Heart right ventricle (tissue), 16 donors: Measurements from ENCODE around the gene EFCAB11. TPM values are rescaled to one million over a fixed set of nuclear protein-coding genes. Genes with fewer than 3 reads are reported as not detected.

Source experiments
- ATAC-seq, 8 donors: fragments of 200-7000 bp; cut with Tn5 transposase; one replicate each; pipeline ENCODE4 v1.9.1; 2020; ENCODE audit warnings: mild to moderate bottlenecking in 8 of 8, moderate library complexity in 8 of 8, moderate number of reproducible peaks in 1 of 8
- DNase-seq, 2 donors: peaks; one replicate each; pipeline ENCODE4 v3.0.0-alpha.2; 2020
- H3K27ac ChIP-seq, 10 donors: fragments of 200-600 bp; sonication (generic) in 2 of 10; one replicate each; pipeline versions ENCODE4 v1.5.0 to v1.8.0; 2020 to 2022; ENCODE audit warnings: mild to moderate bottlenecking in 3 of 10
- H3K27me3 ChIP-seq, 7 donors: fragments of 200-600 bp; one replicate each; pipeline ENCODE4 v1.8.0; 2021 to 2022; ENCODE audit warnings: mild to moderate bottlenecking in 2 of 7
- H3K36me3 ChIP-seq, 9 donors: fragments of 200-600 bp; sonication (generic) in 1 of 9; one replicate each; pipeline versions ENCODE4 v1.5.0 to v1.8.0; 2020 to 2022; ENCODE audit warnings: mild to moderate bottlenecking in 2 of 9
- H3K4me1 ChIP-seq, 9 donors: fragments of 200-600 bp; sonication (generic) in 1 of 9; one replicate each; pipeline versions ENCODE4 v1.5.0 to v1.8.0; 2020 to 2022; ENCODE audit warnings: mild to moderate bottlenecking in 4 of 9
- H3K4me3 ChIP-seq, 10 donors: fragments of 200-600 bp; sonication (generic) in 2 of 10; one replicate each; pipeline versions ENCODE4 v1.5.0 to v1.8.0; 2020 to 2022; ENCODE audit warnings: mild to moderate bottlenecking in 7 of 10, moderate library complexity in 2 of 10
- H3K9me3 ChIP-seq, 11 donors: fragments of 200-600 bp in 10 of 11; sonication (generic) in 2 of 11; one replicate each; pipeline versions ENCODE4 v1.5.0 to v1.8.0; 2013 to 2022; ENCODE audit warnings: mild to moderate bottlenecking in 2 of 11, control low read depth in 1 of 11, moderate library complexity in 1 of 11
- WGBS, 2 donors: extraction: QIAGEN DNeasy Blood & Tissue Kit; methylation state at CpG; one replicate each; pipeline ENCODE4 v1.1.7; 2013; ENCODE audit warnings: inconsistent platforms in 1 of 2; 5-methylcytosine and 5-hydroxymethylcytosine counted together
- intact Hi-C, 10 donors: fragments of 100-400 bp; cut with DNase I; formaldehyde crosslinking; loops; one replicate each; pipeline versions ENCODE4 v1.11.1 to v1.14.2; 2022
- polyA plus RNA-seq, 2 donors: library from polyadenylated mRNA; stranded (reverse); fragments of 200-250 nt; gene quantifications; one replicate each; pipeline ENCODE4 v1.2.3, GENCODE V29; 2013
- total RNA-seq, 10 donors: library from RNA; stranded (reverse); fragmentation: NEBNext Ultra II Directional in 3 of 10; extraction: Animal tissue kit (Norgen Biotek cat#: 25700) in 3 of 10; gene quantifications; one replicate each; pipeline versions ENCODE4 v1.2.1 to v1.2.4, GENCODE V29; 2021 to 2023
- TF ChIP-seq, protein P1 (sequence below), 9 donors: fragments of 200-600 bp; sonication (generic) in 2 of 9; IDR thresholded peaks; one replicate each; pipeline versions ENCODE4 v1.5.0 to v1.8.0; 2021 to 2022; ENCODE audit warnings: antibody characterized with exemption in 9 of 9, mild to moderate bottlenecking in 5 of 9, moderate library complexity in 1 of 9
- donor health status: Arrhythmogenic right ventricular cardiomyopathy.
- donor health status: ischemic (EF 13 %, LVEDD 7.1; RV severe dilation, severe dysfunction).
- donor health status: healthy with polysubstance abuse.
- donor health status: DM: no; HTN: yes; CAD: no.
- donor health status: DM: no; HTN: no; CAD: no.
- donor health status: ischemic (EF 25% LVEDD 6.9; RV normal size, moderate dysfunction).
- donor health status: ischemic (EF 25% LVEDD 5.7; RV mildly dilated, moderate dysfunction).
- donor health status: healthy.
- donor health status: DM: yes; HTN: yes; CAD: no.
- donor health status: Ischemic cardiomyopathy.
- donor health status: ischemic (EF 35%, LVEDD 5.7; RV mildly dilated, moderate dysfunction).
- donor health status: nonischemic (EF 11% LVEDD 7.7; RV severe dilation, severe dysfunction).
- donor health status: DM: yes; HTN: yes; CAD: no.
- donor health status: PGD.
- donor health status: ischemic (EF 29% LVEDD 5.4; RV normal size, mild dysfunction).
- donor health status: nonischemic (EF 23%, LVEDD 6.1; RV moderate dilation, normal function).

EFCAB11 gene
- total and polyA plus RNA-seq, 12 donors, result 0.95 to 6.7 (median 3.4) TPM

DNA sequence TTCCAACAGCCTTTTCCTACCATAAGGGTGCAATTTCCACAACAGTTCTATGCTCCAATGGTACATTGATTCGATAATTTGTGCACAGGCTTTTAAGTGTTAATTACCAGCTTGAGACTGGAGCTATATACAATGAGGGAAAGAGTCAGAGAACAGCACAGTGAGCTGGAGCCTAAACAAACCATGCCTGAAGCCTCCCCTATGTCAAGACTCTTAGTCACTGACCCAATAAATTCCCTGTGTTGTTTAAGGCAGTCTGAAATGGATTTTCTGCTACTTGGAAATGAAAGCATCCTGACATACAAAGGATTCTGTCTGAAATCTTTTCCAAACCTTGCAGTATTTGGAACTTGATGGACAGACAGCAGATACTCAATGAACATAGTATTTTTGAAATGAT, 149.0 kb downstream of the EFCAB11 start:
- no peaks in the 10 kb centered on the region for H3K36me3 ChIP-seq
- no peak for ATAC-seq
- 96 to 97% methylated on average over 1 of the region's 1 CpG for WGBS, 2 donors
- H3K27me3 ChIP-seq, result no peaks in the 10 kb centered on the region
- no peak for DNase-seq
- H3K27ac ChIP-seq, result no peak overlapping the region
- H3K9me3 ChIP-seq, result no peaks in the 10 kb centered on the region
- intact Hi-C loops, result no loop called here
- H3K4me1 ChIP-seq, result peaks cover 0 to 8% (median 0%) of the 10 kb centered on the region in 9 donors
- no peak overlapping the region for H3K4me3 ChIP-seq
- TF ChIP-seq, protein P1, sequence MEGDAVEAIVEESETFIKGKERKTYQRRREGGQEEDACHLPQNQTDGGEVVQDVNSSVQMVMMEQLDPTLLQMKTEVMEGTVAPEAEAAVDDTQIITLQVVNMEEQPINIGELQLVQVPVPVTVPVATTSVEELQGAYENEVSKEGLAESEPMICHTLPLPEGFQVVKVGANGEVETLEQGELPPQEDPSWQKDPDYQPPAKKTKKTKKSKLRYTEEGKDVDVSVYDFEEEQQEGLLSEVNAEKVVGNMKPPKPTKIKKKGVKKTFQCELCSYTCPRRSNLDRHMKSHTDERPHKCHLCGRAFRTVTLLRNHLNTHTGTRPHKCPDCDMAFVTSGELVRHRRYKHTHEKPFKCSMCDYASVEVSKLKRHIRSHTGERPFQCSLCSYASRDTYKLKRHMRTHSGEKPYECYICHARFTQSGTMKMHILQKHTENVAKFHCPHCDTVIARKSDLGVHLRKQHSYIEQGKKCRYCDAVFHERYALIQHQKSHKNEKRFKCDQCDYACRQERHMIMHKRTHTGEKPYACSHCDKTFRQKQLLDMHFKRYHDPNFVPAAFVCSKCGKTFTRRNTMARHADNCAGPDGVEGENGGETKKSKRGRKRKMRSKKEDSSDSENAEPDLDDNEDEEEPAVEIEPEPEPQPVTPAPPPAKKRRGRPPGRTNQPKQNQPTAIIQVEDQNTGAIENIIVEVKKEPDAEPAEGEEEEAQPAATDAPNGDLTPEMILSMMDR (IDR thresholded peaks at IDR 0.05), result no peak

DNA sequence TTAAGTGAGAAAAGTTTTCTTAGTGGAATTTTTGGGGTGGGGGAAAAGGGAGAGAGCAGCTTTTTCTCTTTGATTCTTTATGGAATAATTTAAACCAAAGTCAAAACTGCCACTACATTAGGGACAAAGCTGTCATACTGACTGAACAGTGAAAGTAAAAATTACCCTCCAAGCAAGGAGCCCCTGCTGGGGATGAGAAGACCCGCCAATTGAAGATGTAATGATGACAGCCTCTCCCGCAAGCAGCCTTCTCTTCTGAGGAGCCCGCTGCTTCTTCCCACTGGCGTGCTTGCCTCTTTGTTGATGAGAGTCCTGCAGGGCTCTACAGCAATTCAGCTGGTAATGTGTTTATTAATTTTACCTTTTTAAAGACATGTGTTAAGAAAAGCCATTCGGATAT, 151.0 kb downstream of the EFCAB11 start:
- H3K27me3 ChIP-seq, result no peaks in the 10 kb centered on the region
- H3K36me3 ChIP-seq, result no peaks in the 10 kb centered on the region
- no peak overlapping the region for H3K4me3 ChIP-seq
- H3K27ac ChIP-seq, result no peak overlapping the region
- H3K9me3 ChIP-seq, result no peaks in the 10 kb centered on the region
- TF ChIP-seq, protein P1 (IDR thresholded peaks at IDR 0.05), result no peak
- DNase-seq, result no peak
- peaks cover 0 to 8% (median 0%) of the 10 kb centered on the region in 9 donors for H3K4me1 ChIP-seq
- no peak for ATAC-seq
- intact Hi-C loops, result no loop called here
- WGBS, 2 donors, result 89 to 92% methylated on average over 5 of the region's 5 CpGs

DNA sequence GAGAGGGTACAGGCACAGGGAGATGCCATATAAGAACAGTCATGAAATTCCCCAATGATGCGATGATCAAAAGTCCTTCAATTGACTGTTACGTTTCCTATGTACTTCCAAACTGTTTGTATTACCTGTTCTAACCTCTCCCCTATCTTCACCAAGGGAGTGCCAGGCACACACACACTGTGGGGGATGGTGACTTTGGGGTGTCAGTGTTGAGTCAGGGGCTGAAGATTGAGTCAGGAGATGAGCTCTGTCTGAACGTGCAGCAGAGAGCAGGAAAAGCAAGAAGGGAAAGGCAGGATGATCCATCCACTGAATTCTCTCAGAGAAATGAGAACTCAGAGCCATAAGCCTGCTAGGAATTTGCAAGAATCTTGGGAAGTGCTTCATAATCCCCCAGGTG, 153.4 kb downstream of the EFCAB11 start:
- H3K27me3 ChIP-seq, result no peaks in the 10 kb centered on the region
- 84 to 91% methylated on average over 3 of the region's 3 CpGs for WGBS, 2 donors
- no peaks in the 10 kb centered on the region for H3K36me3 ChIP-seq
- intact Hi-C loops, result no loop called here
- ATAC-seq (no peak), DNase-seq (no peak)
- TF ChIP-seq, protein P1 (IDR thresholded peaks at IDR 0.05), result no peak
- H3K4me1 ChIP-seq, result no peaks in the 10 kb centered on the region
- no peak overlapping the region for H3K4me3 ChIP-seq
- H3K27ac ChIP-seq, result no peak overlapping the region
- no peaks in the 10 kb centered on the region for H3K9me3 ChIP-seq

DNA sequence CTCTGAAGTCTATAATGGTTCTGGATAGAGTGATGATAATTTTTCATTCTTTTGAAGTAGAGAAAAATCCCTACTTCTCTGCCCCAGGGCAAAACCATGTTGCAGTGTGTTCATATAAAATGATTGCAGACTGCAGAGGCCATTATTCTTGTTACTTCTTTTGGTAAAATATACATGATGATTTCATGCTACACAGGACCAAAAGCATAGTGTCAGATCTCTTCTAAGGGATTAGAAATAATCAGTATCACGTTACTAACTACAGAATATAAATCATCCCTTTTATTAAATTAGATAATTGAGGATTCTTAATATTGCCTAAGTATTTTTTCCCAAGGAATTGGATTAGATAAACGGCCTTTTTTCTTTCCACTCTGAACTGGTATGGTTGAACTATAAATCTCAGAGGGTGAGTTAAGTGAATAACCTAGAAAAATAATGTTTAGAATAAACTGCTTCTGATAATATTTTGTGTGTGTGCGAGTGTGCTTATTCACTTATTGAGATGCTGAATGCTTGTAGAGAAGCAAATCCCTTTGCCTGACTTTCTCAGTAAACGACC, 156.2 kb downstream of the EFCAB11 start:
- Histone ChIP-seq H3K27me3 (no peaks in the 10 kb centered on the region), H3K4me3 (no peak overlapping the region), H3K36me3 (no peaks in the 10 kb centered on the region), H3K9me3 (no peaks in the 10 kb centered on the region), H3K27ac (no peak overlapping the region), H3K4me1 (peaks cover 0 to 8% (median 0%) of the 10 kb centered on the region in 9 donors)
- TF ChIP-seq, protein P1 (IDR thresholded peaks at IDR 0.05), result no peak
- intact Hi-C loops, result no loop called here
- DNase-seq (no peak), ATAC-seq (no peak)
- 80 to 81% methylated on average over 4 of the region's 4 CpGs for WGBS, 2 donors
